H1 (cell line): ENCODE measurements around the gene DNAJC21. TPM values are rescaled to one million over a fixed set of nuclear protein-coding genes. Genes with fewer than 3 reads are reported as not detected.

Source experiments
- CTCF ChIA-PET: fragments of 300-600 bp; sonication (Branson Sonifier 250); formaldehyde crosslinking; loops from one replicate; lab custom pipeline; 2021; ENCODE audit not compliant: partially characterized antibody; lab: Charles Lee
- POLR2A ChIA-PET: fragments of 300-600 bp; sonication (Branson Sonifier 250); formaldehyde crosslinking; loops from one replicate; lab custom pipeline; 2021; ENCODE audit warnings: inconsistent platforms; ENCODE audit not compliant: partially characterized antibody; lab: Charles Lee
- DNase-seq, 2 experiments: peaks; one replicate each; pipeline versions ENCODE4 v3.0.0 to v3.0.0-alpha.2; 2010 to 2022; ENCODE audit warnings: low spot score in 2 of 2, low read depth in 1 of 2, mixed read lengths in 1 of 2
- FAIRE-seq: peaks from 2 replicates; lab custom pipeline; 2011; peaks lifted over from hg19 to GRCh38; lab: Jason Lieb, UNC
- H2AFZ ChIP-seq: 2 replicates; pipeline ENCODE4 v1.8.1; 2012; ENCODE audit warnings: low read length, inconsistent platforms
- H2AK5ac ChIP-seq: 2 replicates; pipeline ENCODE4 v1.6.1; 2013; ENCODE audit warnings: low read depth, low read length
- H2BK120ac ChIP-seq: replicated peaks from 2 replicates; pipeline ENCODE3; 2013; ENCODE audit warnings: low read depth, low read length, inconsistent platforms
- H2BK12ac ChIP-seq: 2 replicates; pipeline ENCODE4 v1.6.1; 2013; ENCODE audit warnings: low read depth, low read length
- H2BK15ac ChIP-seq: 2 replicates; pipeline ENCODE4 v1.6.1; 2013; ENCODE audit warnings: low read length
- H2BK20ac ChIP-seq: 2 replicates; pipeline ENCODE4 v1.6.1; 2013; ENCODE audit warnings: low read length
- H2BK5ac ChIP-seq: 2 replicates; pipeline ENCODE4 v1.6.1; 2013; ENCODE audit warnings: low read depth, low read length
- H3K14ac ChIP-seq: 2 replicates; pipeline ENCODE4 v1.6.1; 2013; ENCODE audit warnings: inconsistent platforms; ENCODE audit not compliant: insufficient read length
- H3K18ac ChIP-seq: 2 replicates; pipeline ENCODE4 v1.6.1; 2013; ENCODE audit warnings: low read length; ENCODE audit errors: extremely low read depth
- H3K23ac ChIP-seq: 2 replicates; pipeline ENCODE4 v1.6.1; 2013; ENCODE audit warnings: inconsistent platforms; ENCODE audit not compliant: insufficient read length
- H3K23me2 ChIP-seq: 2 replicates; pipeline ENCODE4 v1.6.1; 2013; ENCODE audit warnings: low read depth, low read length
- H3K27ac ChIP-seq: 2 replicates; pipeline ENCODE4 v1.6.1; 2011; ENCODE audit warnings: low read depth, low read length, inconsistent platforms
- H3K27me3 ChIP-seq, 4 experiments: replicated peaks in 1 of 4; 1 replicate in 1 of 4; 2 replicates in 3 of 4; pipeline versions ENCODE4 v1.6.1 to v1.8.1; 2011 to 2013; ENCODE audit warnings: low read length in 3 of 4, mild to moderate bottlenecking in 3 of 4, inconsistent platforms in 2 of 4, mixed read lengths in 2 of 4, moderate library complexity in 1 of 4; ENCODE audit not compliant: control insufficient read depth in 3 of 4, insufficient read depth in 3 of 4; ENCODE audit errors: extremely low read depth in 1 of 4
- H3K36me3 ChIP-seq, 4 experiments: 2 replicates each; pipeline versions ENCODE4 v1.6.1 to v1.8.1; 2011 to 2013; ENCODE audit warnings: mild to moderate bottlenecking in 4 of 4, low read length in 3 of 4, moderate library complexity in 2 of 4, control low read depth in 1 of 4, inconsistent platforms in 1 of 4; ENCODE audit not compliant: insufficient read depth in 4 of 4, control insufficient read depth in 2 of 4
- H3K4ac ChIP-seq: replicated peaks from 2 replicates; pipeline ENCODE3; 2013; ENCODE audit warnings: low read length, low read depth, mixed read lengths, inconsistent platforms; ENCODE audit not compliant: insufficient read length
- H3K4me1 ChIP-seq, 4 experiments: replicated peaks in 1 of 4; 1 replicate in 1 of 4; 2 replicates in 3 of 4; pipeline versions ENCODE4 v1.6.1 to v1.8.1; 2011 to 2013; ENCODE audit warnings: low read length in 3 of 4, inconsistent platforms in 2 of 4, mixed read lengths in 1 of 4; ENCODE audit not compliant: insufficient read depth in 4 of 4, control insufficient read depth in 3 of 4
- H3K4me2 ChIP-seq, 2 experiments: 2 replicates each; pipeline versions ENCODE4 v1.6.1 to v1.8.1; 2011 to 2013; ENCODE audit warnings: low read depth in 2 of 2, low read length in 2 of 2, control low read depth in 1 of 2, inconsistent platforms in 1 of 2, mild to moderate bottlenecking in 1 of 2; ENCODE audit not compliant: insufficient read depth in 1 of 2
- H3K4me3 ChIP-seq, 4 experiments: fragments of 200-600, 300-600 bp in 1 of 4; sonication (generic), shearing (Covaris generic), sonication (Bioruptor Twin) in 1 of 4; 2 replicates each; pipeline versions ENCODE4 v1.5.1 to v1.8.1; 2011 to 2016; ENCODE audit warnings: low read length in 4 of 4, low read depth in 3 of 4, control low read depth in 2 of 4, inconsistent platforms in 2 of 4, mild to moderate bottlenecking in 2 of 4, mixed read lengths in 1 of 4, moderate library complexity in 1 of 4; ENCODE audit not compliant: insufficient read depth in 2 of 4; ENCODE audit errors: extremely low read depth in 1 of 4
- H3K56ac ChIP-seq: replicated peaks from 2 replicates; pipeline ENCODE3; 2013; ENCODE audit warnings: low read depth, mild to moderate bottlenecking, mixed read lengths, low read length, inconsistent platforms; ENCODE audit not compliant: insufficient read length
- H3K79me1 ChIP-seq: 2 replicates; pipeline ENCODE4 v1.6.1; 2013; ENCODE audit warnings: low read depth, low read length, control low read depth
- H3K79me2 ChIP-seq, 2 experiments: 2 replicates each; pipeline versions ENCODE4 v1.6.1 to v1.8.1; 2012 to 2013; ENCODE audit warnings: low read length in 2 of 2, mild to moderate bottlenecking in 2 of 2, inconsistent platforms in 1 of 2; ENCODE audit not compliant: insufficient read depth in 2 of 2, control insufficient read depth in 1 of 2
- H3K9ac ChIP-seq, 4 experiments: replicated peaks in 1 of 4; 1 replicate in 1 of 4; 2 replicates in 3 of 4; pipeline versions ENCODE4 v1.6.1 to v1.8.1; 2011 to 2013; ENCODE audit warnings: low read depth in 3 of 4, low read length in 3 of 4, control low read depth in 2 of 4, mild to moderate bottlenecking in 2 of 4, moderate library complexity in 2 of 4, inconsistent platforms in 1 of 4; ENCODE audit errors: extremely low read depth in 1 of 4
- H3K9me3 ChIP-seq, 2 experiments: 2 replicates each; pipeline versions ENCODE4 v1.6.1 to v1.8.1; 2012 to 2013; ENCODE audit warnings: mild to moderate bottlenecking in 2 of 2, moderate library complexity in 2 of 2, control low read depth in 1 of 2, inconsistent platforms in 1 of 2, low read depth in 1 of 2, low read length in 1 of 2, mixed read lengths in 1 of 2; ENCODE audit not compliant: insufficient read depth in 2 of 2
- H4K20me1 ChIP-seq, 2 experiments: replicated peaks in 1 of 2; 2 replicates each; pipeline versions ENCODE3 to v1.8.1; 2011 to 2013; ENCODE audit warnings: inconsistent platforms in 2 of 2, low read length in 2 of 2, mild to moderate bottlenecking in 1 of 2; ENCODE audit not compliant: insufficient read depth in 2 of 2, control insufficient read depth in 1 of 2
- H4K5ac ChIP-seq: 2 replicates; pipeline ENCODE4 v1.6.1; 2013; ENCODE audit warnings: low read length, low read depth, mixed read lengths, inconsistent platforms; ENCODE audit not compliant: insufficient read length
- H4K8ac ChIP-seq: 2 replicates; pipeline ENCODE4 v1.8.0; 2013; ENCODE audit warnings: mild to moderate bottlenecking, moderate library complexity, low read length, inconsistent platforms; ENCODE audit not compliant: insufficient read depth; ENCODE audit errors: extremely low read depth
- H4K91ac ChIP-seq: replicated peaks from 2 replicates; pipeline ENCODE3; 2013; ENCODE audit warnings: low read length, mixed read lengths, inconsistent platforms; ENCODE audit not compliant: insufficient read length
- BRCA1 ChIP-seq: IDR thresholded peaks from 2 replicates; pipeline ENCODE4 v1.6.1; 2012; ENCODE audit warnings: low read depth, low read length, improper control_type of control experiment
- CREB1 ChIP-seq: IDR thresholded peaks from 2 replicates; pipeline ENCODE4 v1.6.1; 2012; ENCODE audit warnings: inconsistent platforms
- E2F6 ChIP-seq: IDR thresholded peaks from 2 replicates; pipeline ENCODE4 v1.6.1; 2012; ENCODE audit warnings: inconsistent platforms
- EP300 ChIP-seq, 2 experiments: IDR thresholded peaks; 1 replicate in 1 of 2; 2 replicates in 1 of 2; pipeline ENCODE4 v1.6.1; 2011 to 2012; ENCODE audit warnings: low read depth in 2 of 2, low read length in 2 of 2, mild to moderate bottlenecking in 2 of 2, borderline replicate concordance in 1 of 2, inconsistent platforms in 1 of 2, moderate library complexity in 1 of 2
- EZH2 ChIP-seq: fragments of 200-600 bp; sonication (generic); IDR thresholded peaks from 2 replicates; pipeline ENCODE4 v1.7.1; 2012; ENCODE audit warnings: low read depth, mild to moderate bottlenecking, moderate library complexity, low read length, inconsistent platforms; ENCODE audit not compliant: severe bottlenecking
- HDAC2 ChIP-seq, 2 experiments: fragments of 300-600 bp in 1 of 2; sonication (generic) in 1 of 2; IDR thresholded peaks; 2 replicates each; pipeline ENCODE4 v1.6.1; 2011 to 2012; ENCODE audit warnings: low read depth in 2 of 2, low read length in 2 of 2, mild to moderate bottlenecking in 2 of 2, moderate library complexity in 2 of 2, borderline replicate concordance in 1 of 2, inconsistent platforms in 1 of 2
- PHF8 ChIP-seq: fragments of 200-600 bp; sonication (generic); conservative IDR thresholded peaks from 2 replicates; pipeline ENCODE4 v1.7.1; 2012; ENCODE audit warnings: low read depth, mild to moderate bottlenecking, inconsistent platforms, low read length, moderate library complexity
- RBBP5 ChIP-seq: IDR thresholded peaks from 2 replicates; pipeline ENCODE4 v1.7.1; 2012; ENCODE audit warnings: low read depth, mild to moderate bottlenecking, inconsistent platforms, low read length, moderate library complexity, borderline replicate concordance
- SRF ChIP-seq: IDR thresholded peaks from 2 replicates; pipeline ENCODE4 v1.6.1; 2011; ENCODE audit warnings: mild to moderate bottlenecking, low read depth, low read length, moderate library complexity
- TBP ChIP-seq: IDR thresholded peaks from 2 replicates; pipeline ENCODE4 v1.6.1; 2011; ENCODE audit warnings: low read depth, low read length, improper control_type of control experiment
- USF2 ChIP-seq: IDR thresholded peaks from 2 replicates; pipeline ENCODE4 v1.6.1; 2011; ENCODE audit warnings: low read length, improper control_type of control experiment
- WGBS, 2 experiments: shearing (Covaris generic) in 1 of 2; methylation state at CpG; one replicate each; pipeline versions ENCODE4 v1.1.6 to v1.1.7; 2013 to 2015; ENCODE audit warnings: low lambda C conversion rate in 2 of 2, mixed read lengths in 2 of 2, inconsistent platforms in 1 of 2, low coverage in 1 of 2, missing lambda C conversion rate in 1 of 2; ENCODE audit not compliant: insufficient replicate concordance in 2 of 2, insufficient coverage in 1 of 2, insufficient read length in 1 of 2; ENCODE audit errors: extremely low coverage in 1 of 2, missing lambda C conversion rate in 1 of 2; 5-methylcytosine and 5-hydroxymethylcytosine counted together
- polyA plus RNA-seq, 7 experiments: library from polyadenylated mRNA; depleted of rRNA in 3 of 7; stranded (reverse) in 5 of 7; unstranded in 2 of 7; fragments of >200 nt in 5 of 7; fragments of 200-250 nt in 2 of 7; gene quantifications; 1 replicate in 5 of 7; 2 replicates in 1 of 7; 4 replicates in 1 of 7; pipeline versions ENCODE4 v1.2.1 to v1.2.3, GENCODE V29; 2011 to 2013; ENCODE audit warnings: missing spikeins in 2 of 7, mixed read lengths in 2 of 7
- total RNA-seq: library from RNA; stranded (reverse); fragmentation: NEBNext Ultra II Directional; extraction: Animal tissue kit (Norgen Biotek cat#: 25700); gene quantifications from 2 replicates; pipeline ENCODE4 v1.2.1, GENCODE V29; 2021

DNAJC21 gene
- total and polyA plus RNA-seq, 2 of the 8 experiments (the other 6 are each of a cell fraction or from before 2014, with no cell fraction given) = 5.1 to 47.5 TPM

GRCh38 chr5:34918025-34918424 is 11.3 kb upstream of the DNAJC21 start:
- no peak overlapping the region for H3K56ac ChIP-seq
- no peak for FAIRE-seq
- H3K14ac ChIP-seq = no peak overlapping the region
- H2BK12ac ChIP-seq = no peak overlapping the region
- CTCF ChIA-PET = interaction anchor here (1.0 to 1.4 kb wide), 2 partner anchors 10 to 20 kb away, joined by 3 to 6 read pairs; no protein-coding TSS in a partner anchor
- no peak overlapping the region for H3K4ac ChIP-seq
- peaks cover 2 to 51% (median 31%) of the 10 kb centered on the region in 4 experiments for H3K36me3 ChIP-seq
- H2BK15ac ChIP-seq = no peak overlapping the region
- H3K4me1 ChIP-seq = peaks cover 0 to 3% (median under 1%) of the 10 kb centered on the region in 4 experiments; a peak in 1 of 7 replicates
- no peak overlapping the region for H2BK5ac ChIP-seq
- H2AK5ac ChIP-seq = no peak overlapping the region
- no peak overlapping the region for H2AFZ ChIP-seq
- peaks cover 0 to 6% of the 10 kb centered on the region in 2 experiments for H4K20me1 ChIP-seq
- peaks cover 10% of the 10 kb centered on the region; the same call in 1 of the 2 replicates for H3K23me2 ChIP-seq
- no peak overlapping the region for H4K5ac ChIP-seq
- H3K9ac ChIP-seq = no peak overlapping the region
- H3K27me3 ChIP-seq = no peaks in the 10 kb centered on the region
- H2BK120ac ChIP-seq = no peak overlapping the region
- H3K27ac ChIP-seq = no peak overlapping the region
- H4K8ac ChIP-seq = no peak overlapping the region
- WGBS, 2 experiments = 91% methylated on average over 4 of the region's 4 CpGs; no CpG with 5 or more reads in 1 of the 2 experiments
- H3K4me2 ChIP-seq = no peak overlapping the region; a peak in 1 of 4 replicates
- no peaks in the 10 kb centered on the region for H3K9me3 ChIP-seq
- no peak overlapping the region for H4K91ac ChIP-seq
- POLR2A ChIA-PET = interaction anchor here (0.8 to 5.1 kb wide), 6 partner anchors 11 to 85 kb away, joined by 3 to 52 read pairs (median 4); partner anchors contain the start of gene DNAJC21
- peaks cover 26 to 73% of the 10 kb centered on the region in 2 experiments for H3K79me2 ChIP-seq
- H2BK20ac ChIP-seq = no peak overlapping the region
- no peaks in the 10 kb centered on the region for H3K79me1 ChIP-seq
- no peak overlapping the region for H3K23ac ChIP-seq
- no peak overlapping the region for H3K18ac ChIP-seq
- no peak for DNase-seq
- no peak overlapping the region for H3K4me3 ChIP-seq
- TF ChIP-seq CREB1 = no peak
- TF ChIP-seq HDAC2 (IDR thresholded peaks at IDR 0.05; ENCODE audit: borderline replicate concordance in 1 of 2, low read depth in 2 of 2, low read length in 2 of 2) = no peak
- TF ChIP-seq SRF = no peak
- TF ChIP-seq EP300 (IDR thresholded peaks at IDR 0.05; ENCODE audit: borderline replicate concordance in 1 of 2, low read depth in 2 of 2, low read length in 2 of 2) = no peak
- no peak for TF ChIP-seq USF2
- TF ChIP-seq E2F6 = no peak
- no peak for TF ChIP-seq EZH2
- TF ChIP-seq PHF8 = no peak
- no peak for TF ChIP-seq BRCA1
- TF ChIP-seq RBBP5 = no peak
- TF ChIP-seq TBP = no peak
